Vagina (tissue), 2 donors: ENCODE results near the gene ATP5PO.

ENCODE experiments used
- POLR2AphosphoS5 ChIP-seq, 2 donors: sonication (generic); formaldehyde crosslinking; IDR thresholded peaks; one replicate each; pipeline ENCODE4 v1.9.0; 2017; ENCODE audit warnings: antibody characterized with exemption in 2 of 2, mild to moderate bottlenecking in 2 of 2, low read depth in 1 of 2; ENCODE audit not compliant: insufficient read depth in 1 of 2
- TF ChIP-seq, protein P1 (sequence below), 3 experiments: fragments of 450-650 bp in 2 of 3; fragments of 200-600 bp in 1 of 3; sonication (generic) in 1 of 3; IDR thresholded peaks; one replicate each; pipeline ENCODE4 v1.5.1; 2017 to 2019; ENCODE audit warnings: antibody characterized with exemption in 3 of 3, mild to moderate bottlenecking in 2 of 3, moderate library complexity in 2 of 3

DNA sequence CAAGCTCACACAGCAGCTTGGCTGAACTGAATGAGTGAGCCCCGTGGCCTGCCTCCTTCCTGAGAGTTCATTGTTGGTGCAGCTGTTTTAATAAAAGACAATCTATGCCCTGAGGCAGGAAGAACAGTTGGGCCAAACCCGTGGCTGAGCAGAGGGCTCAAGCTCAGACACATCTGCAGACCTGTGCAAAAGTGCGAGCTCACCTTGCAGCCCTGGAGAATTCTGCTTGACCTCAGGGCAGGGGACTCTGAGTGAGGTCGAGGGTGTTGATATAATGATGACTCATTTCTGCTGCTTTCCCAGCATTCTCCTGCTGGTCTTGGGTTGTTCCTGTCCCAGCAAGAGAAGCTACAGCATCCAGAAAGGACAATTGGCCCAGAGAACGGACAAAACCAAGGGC is 61.0 kb downstream of the ATP5PO start:
- TF ChIP-seq, protein P1, sequence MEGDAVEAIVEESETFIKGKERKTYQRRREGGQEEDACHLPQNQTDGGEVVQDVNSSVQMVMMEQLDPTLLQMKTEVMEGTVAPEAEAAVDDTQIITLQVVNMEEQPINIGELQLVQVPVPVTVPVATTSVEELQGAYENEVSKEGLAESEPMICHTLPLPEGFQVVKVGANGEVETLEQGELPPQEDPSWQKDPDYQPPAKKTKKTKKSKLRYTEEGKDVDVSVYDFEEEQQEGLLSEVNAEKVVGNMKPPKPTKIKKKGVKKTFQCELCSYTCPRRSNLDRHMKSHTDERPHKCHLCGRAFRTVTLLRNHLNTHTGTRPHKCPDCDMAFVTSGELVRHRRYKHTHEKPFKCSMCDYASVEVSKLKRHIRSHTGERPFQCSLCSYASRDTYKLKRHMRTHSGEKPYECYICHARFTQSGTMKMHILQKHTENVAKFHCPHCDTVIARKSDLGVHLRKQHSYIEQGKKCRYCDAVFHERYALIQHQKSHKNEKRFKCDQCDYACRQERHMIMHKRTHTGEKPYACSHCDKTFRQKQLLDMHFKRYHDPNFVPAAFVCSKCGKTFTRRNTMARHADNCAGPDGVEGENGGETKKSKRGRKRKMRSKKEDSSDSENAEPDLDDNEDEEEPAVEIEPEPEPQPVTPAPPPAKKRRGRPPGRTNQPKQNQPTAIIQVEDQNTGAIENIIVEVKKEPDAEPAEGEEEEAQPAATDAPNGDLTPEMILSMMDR (IDR thresholded peaks at IDR 0.05): no peak
- TF ChIP-seq POLR2AphosphoS5 (IDR thresholded peaks at IDR 0.05; ENCODE audit: insufficient read depth in 1 of 2, low read depth in 1 of 2): no peak
